Myocyte (in vitro differentiated cells): ENCODE measurements around the gene ANKEF1. TPM values are rescaled to one million over a fixed set of nuclear protein-coding genes. Genes with fewer than 3 reads are reported as not detected.
A peak's percentile ranks its signal among the peaks of the same experiment; 100 is the strongest.
"Not testable (repeated sequence)": the region's sequence is repeated elsewhere in the genome, so short reads cannot be mapped to it uniquely, and the experiment has no call there.

Experiments
- DNase-seq: peaks from one replicate; pipeline ENCODE4 v3.0.0-alpha.2; 2012; ENCODE audit warnings: low read depth
- total RNA-seq: library from RNA; depleted of rRNA; stranded (reverse); fragments of >200 nt; gene quantifications from 2 replicates; pipeline ENCODE4 v1.2.3, GENCODE V29; 2014

Gene ANKEF1
- total RNA-seq, 1 donor from 2014 or later: not detected

GRCh38 chr20:10032269-10032668 is 2.5 kb upstream of the ANKEF1 start:
- DNase-seq: not testable (repeated sequence)

GRCh38 chr20:10033905-10034650 is 709 bp upstream of the ANKEF1 start:
- no peak for DNase-seq

- DNase-seq: not testable (repeated sequence)
These were observed 1.5 kb downstream of the ANKEF1 start for GRCh38 chr20:10036321-10036720.

GRCh38 chr20:10040070-10040975 is 5.5 kb downstream of the ANKEF1 start:
- no peak for DNase-seq

- DNase-seq: no peak
These were observed 7.3 kb downstream of the ANKEF1 start for GRCh38 chr20:10042086-10042485.

- peak; percentile 5 for DNase-seq
These were observed 12.6 kb downstream of the ANKEF1 start for GRCh38 chr20:10047427-10047826.

- DNase-seq: no peak
These were observed 16.4 kb downstream of the ANKEF1 start for GRCh38 chr20:10051185-10051584.

GRCh38 chr20:10059006-10059405 is 24.2 kb downstream of the ANKEF1 start:
- DNase-seq: no peak

- no peak for DNase-seq
These were observed 25.4 kb downstream of the ANKEF1 start for GRCh38 chr20:10060226-10060625.

- DNase-seq: no peak
These were observed 26.9 kb downstream of the ANKEF1 start for GRCh38 chr20:10061641-10062040.

GRCh38 chr20:10063482-10063881 is 28.7 kb downstream of the ANKEF1 start:
- no peak for DNase-seq

GRCh38 chr20:10064611-10065010 is 29.8 kb downstream of the ANKEF1 start:
- DNase-seq: no peak

GRCh38 chr20:10065154-10065833 is 30.5 kb downstream of the ANKEF1 start:
- no peak for DNase-seq

- DNase-seq: no peak
These were observed 32.5 kb downstream of the ANKEF1 start for GRCh38 chr20:10067321-10067720.

- peak; percentile 61 for DNase-seq
These were observed 39.7 kb downstream of the ANKEF1 start for GRCh38 chr20:10074513-10074912.

GRCh38 chr20:10075606-10076005 is 40.8 kb downstream of the ANKEF1 start:
- DNase-seq: no peak

GRCh38 chr20:10076126-10077080 is 41.6 kb downstream of the ANKEF1 start:
- peak; percentile 11 for DNase-seq

- no peak for DNase-seq
These were observed 42.3 kb downstream of the ANKEF1 start for GRCh38 chr20:10077081-10077471.

- DNase-seq: no peak
These were observed 43.1 kb downstream of the ANKEF1 start for GRCh38 chr20:10077886-10078285.

GRCh38 chr20:10078403-10078802 is 43.6 kb downstream of the ANKEF1 start:
- no peak for DNase-seq

- DNase-seq: no peak
These were observed 45.2 kb downstream of the ANKEF1 start for GRCh38 chr20:10079964-10080363.
